PC-3 (cell line): Measurements from ENCODE around the gene TP53TG3B. TPM values are rescaled to one million over a fixed set of nuclear protein-coding genes. Genes with fewer than 3 reads are reported as not detected.
"Not testable (repeated sequence)": the region's sequence is repeated elsewhere in the genome, so short reads cannot be mapped to it uniquely, and the experiment has no call there.

Source experiments
- ATAC-seq: fragments of 200-7000 bp; cut with Tn5 transposase; 2 replicates; pipeline ENCODE4 v1.9.1; 2020; ENCODE audit warnings: mild to moderate bottlenecking, moderate library complexity
- Bru-seq: library from RNA; stranded (reverse); fragments of 400-500 nt; gene quantifications from one replicate; lab custom pipeline; 2021; lab: Mats Ljungman, UMichigan
- BruChase-seq, 2 experiments: library from RNA; stranded (reverse); fragments of 400-500 nt; gene quantifications; one replicate each; lab custom pipeline; 2021; lab: Mats Ljungman, UMichigan
- BruUV-seq: library from RNA; stranded (reverse); fragments of 400-500 nt; replicated peaks from 2 replicates; lab custom pipeline; 2021; lab: Mats Ljungman, UMichigan
- CTCF ChIA-PET: fragments of 300-600 bp; sonication (Branson Sonifier 250); formaldehyde crosslinking; loops from one replicate; lab custom pipeline; 2022; ENCODE audit warnings: antibody characterized with exemption; lab: Charles Lee
- POLR2A ChIA-PET: fragments of 300-600 bp; sonication (Branson Sonifier 250); formaldehyde crosslinking; loops from one replicate; lab custom pipeline; 2022; ENCODE audit warnings: antibody characterized with exemption; ENCODE audit not compliant: unreplicated experiment; lab: Charles Lee
- DNase-seq: peaks from one replicate; pipeline ENCODE4 v3.0.0-alpha.2; 2015
- H2AFZ ChIP-seq: fragments of 300-600 bp; sonication (generic); 2 replicates; pipeline ENCODE4 v1.6.0; 2016; ENCODE audit warnings: antibody characterized with exemption, low read length
- H3F3A ChIP-seq: fragments of 300-600 bp; sonication (generic); one replicate; pipeline ENCODE4 v1.6.0; 2017; ENCODE audit warnings: antibody characterized with exemption, low read length, control low read depth, mild to moderate bottlenecking; ENCODE audit not compliant: unreplicated experiment
- H3K27ac ChIP-seq: fragments of 300-600 bp; sonication (generic); 2 replicates; pipeline ENCODE4 v1.5.1; 2016; ENCODE audit warnings: mild to moderate bottlenecking, low read length
- H3K27me3 ChIP-seq: fragments of 300-600 bp; sonication (generic); 2 replicates; pipeline ENCODE4 v1.6.1; 2016; ENCODE audit warnings: low read length, mixed read lengths
- H3K36me3 ChIP-seq: fragments of 300-600 bp; sonication (generic); 2 replicates; pipeline ENCODE4 v1.6.1; 2016; ENCODE audit warnings: low read depth, mixed run types, low read length, mixed read lengths
- H3K4me1 ChIP-seq: fragments of 300-600 bp; sonication (generic); 2 replicates; pipeline ENCODE4 v1.5.1; 2016; ENCODE audit warnings: low read length; ENCODE audit not compliant: insufficient read depth
- H3K4me2 ChIP-seq: fragments of 300-600 bp; sonication (generic); 2 replicates; pipeline ENCODE4 v1.6.0; 2016; ENCODE audit warnings: low read length
- H3K4me3 ChIP-seq: fragments of 300-600 bp; sonication (generic); 2 replicates; pipeline ENCODE4 v1.5.1; 2016; ENCODE audit warnings: mild to moderate bottlenecking, low read length, mixed read lengths
- H3K79me2 ChIP-seq: fragments of 300-600 bp; sonication (generic); 2 replicates; pipeline ENCODE4 v1.6.1; 2017; ENCODE audit warnings: low read length, mixed read lengths
- H3K9ac ChIP-seq: fragments of 300-600 bp; sonication (generic); 2 replicates; pipeline ENCODE4 v1.6.0; 2016; ENCODE audit warnings: mild to moderate bottlenecking, low read length
- H3K9me2 ChIP-seq: fragments of 300-600 bp; sonication (generic); replicated peaks from 2 replicates; pipeline ENCODE4 v1.6.1; 2016; ENCODE audit warnings: mixed run types, low read length, mixed read lengths
- H3K9me3 ChIP-seq: fragments of 300-600 bp; sonication (generic); 2 replicates; pipeline ENCODE4 v1.6.1; 2016; ENCODE audit warnings: low read length, mixed read lengths
- H4K20me1 ChIP-seq: fragments of 300-600 bp; sonication (generic); 2 replicates; pipeline ENCODE4 v1.6.1; 2016; ENCODE audit warnings: low read length, mixed read lengths
- intact Hi-C: fragments of 100-400 bp; cut with micrococcal nuclease; formaldehyde crosslinking; loops from 2 replicates; pipeline ENCODE4 v1.9.0; 2023
- long read RNA-seq: library from polyadenylated mRNA; unstranded; transcript quantifications from one replicate; pipeline ENCODE4 v2.0.0, GENCODE V29; 2021; ENCODE audit not compliant: unreplicated experiment
- total RNA-seq: library from RNA; depleted of rRNA; stranded (reverse); fragments of >200 nt; gene quantifications from 2 replicates; pipeline ENCODE4 v1.2.3, GENCODE V29; 2014; rRNA removed

The TP53TG3B gene, protein sequence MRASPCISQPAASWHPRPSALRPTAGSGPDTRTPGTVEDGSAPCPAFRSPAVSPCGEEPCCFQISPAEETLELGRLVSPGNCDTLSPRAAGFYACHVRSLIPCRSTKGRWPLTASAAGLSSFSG
- total RNA-seq: not detected in 2 replicates
- Bru-seq, nascent RNA: not detected
- BruChase-seq, experiment 1, labeled RNA remaining after a 6-hour chase: not detected
- not detected for BruChase-seq, experiment 2, labeled RNA remaining after a 2-hour chase
- long read RNA-seq: 0 reads

DNA sequence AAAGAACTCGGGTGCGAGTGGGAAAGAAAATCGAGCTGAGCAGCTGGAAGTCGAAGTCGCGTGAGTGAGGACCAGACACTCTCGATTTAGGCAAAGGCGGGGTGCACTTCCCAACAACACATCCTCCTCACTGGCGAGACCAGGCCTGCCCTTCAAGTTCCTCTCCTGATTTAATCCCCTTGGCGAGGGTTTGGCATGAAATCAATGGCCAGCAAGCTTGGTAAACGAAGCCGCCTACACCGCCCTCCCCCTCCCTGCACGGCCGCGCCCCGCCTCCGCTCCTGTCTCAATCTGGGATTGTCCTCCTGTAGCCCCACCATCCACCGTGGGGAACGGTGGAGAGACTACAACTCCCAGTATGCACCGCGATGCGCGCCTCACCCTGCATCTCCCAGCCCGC, at the start of gene TP53TG3B:
Gene TP53TG3B (plus strand): TSS at position 301 of the 400 bp plus-strand sequence. CDS start 68 bp downstream, at position 369.
- ATAC-seq, DNase-seq, H3K9me2 ChIP-seq, BruUV-seq, H3K27me3 ChIP-seq, H3K27ac ChIP-seq, intact Hi-C loops, H4K20me1 ChIP-seq, H3K36me3 ChIP-seq, H3K9ac ChIP-seq, CTCF ChIA-PET, H2AFZ ChIP-seq, H3K4me2 ChIP-seq, H3K9me3 ChIP-seq, POLR2A ChIA-PET, H3K4me1 ChIP-seq, H3F3A ChIP-seq, H3K4me3 ChIP-seq, H3K79me2 ChIP-seq: not testable (repeated sequence)

DNA sequence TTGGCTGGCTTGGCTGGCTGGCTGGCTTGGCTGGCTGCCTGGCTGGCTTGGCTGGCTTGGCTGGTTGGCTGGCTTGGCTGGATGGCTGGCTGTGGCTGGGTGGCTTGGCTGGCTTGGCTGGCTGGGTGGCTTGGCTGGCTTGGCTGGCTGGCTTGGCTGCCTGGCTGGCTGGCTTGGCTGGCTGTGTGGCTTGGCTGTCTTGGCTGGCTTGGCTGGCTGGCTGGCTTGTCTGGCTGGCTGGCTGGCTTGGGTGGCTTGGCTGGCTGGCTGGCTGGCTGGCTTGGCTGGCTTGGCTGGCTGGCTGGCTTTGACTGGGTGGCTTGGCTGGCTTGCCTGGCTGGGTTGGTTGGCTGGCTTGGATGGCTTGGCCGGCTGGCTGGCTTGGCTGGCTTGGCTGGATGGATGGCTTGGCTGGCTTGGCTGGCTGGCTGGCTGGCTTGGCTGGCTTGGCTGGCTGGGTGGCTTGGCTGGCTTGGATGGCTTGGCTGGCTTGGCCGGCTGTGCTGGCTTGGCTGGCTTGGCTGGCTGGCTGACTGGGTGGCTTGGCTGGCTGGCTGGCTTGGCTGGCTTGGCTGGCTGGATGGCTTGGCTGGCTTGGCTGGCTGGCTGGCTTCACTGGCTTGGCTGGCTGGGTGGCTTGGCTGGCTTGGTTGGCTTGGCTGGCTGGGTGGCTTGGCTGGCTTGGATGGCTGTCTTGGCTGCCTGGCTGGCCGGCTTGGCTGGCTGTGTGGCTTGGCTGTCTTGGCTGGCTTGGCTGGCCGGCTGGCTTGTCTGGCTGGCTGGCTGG, 24.2 kb upstream of the TP53TG3B start:
- H3F3A ChIP-seq, H3K4me2 ChIP-seq, H3K79me2 ChIP-seq, H3K4me3 ChIP-seq, H3K4me1 ChIP-seq, H3K36me3 ChIP-seq, H4K20me1 ChIP-seq, H2AFZ ChIP-seq, H3K27ac ChIP-seq, POLR2A ChIA-PET, DNase-seq, H3K9ac ChIP-seq, H3K9me2 ChIP-seq, intact Hi-C loops, H3K27me3 ChIP-seq, ATAC-seq, BruUV-seq, H3K9me3 ChIP-seq, CTCF ChIA-PET: not testable (repeated sequence)

- not testable (repeated sequence) for H3K9ac ChIP-seq, H3K36me3 ChIP-seq, BruUV-seq
These were observed 22.8 kb upstream of the TP53TG3B start for GRCh38 chr16:33337627-33338542.

GRCh38 chr16:33338543-33338951, 22.1 kb upstream of the TP53TG3B start:
- DNase-seq, CTCF ChIA-PET, H3K4me2 ChIP-seq, BruUV-seq, POLR2A ChIA-PET, H3K9me2 ChIP-seq, H2AFZ ChIP-seq, H3K27ac ChIP-seq, H3K4me1 ChIP-seq, intact Hi-C loops, H3K27me3 ChIP-seq, H3K36me3 ChIP-seq, H3K9ac ChIP-seq, ATAC-seq, H3K9me3 ChIP-seq, H3K4me3 ChIP-seq, H4K20me1 ChIP-seq, H3K79me2 ChIP-seq, H3F3A ChIP-seq: not testable (repeated sequence)

More at GRCh38 chr16:33337627-33338542, 22.8 kb upstream of the TP53TG3B start:
- H3K27me3 ChIP-seq, H3K9me2 ChIP-seq, H3K4me2 ChIP-seq, ATAC-seq, POLR2A ChIA-PET, DNase-seq, H4K20me1 ChIP-seq, H3K4me1 ChIP-seq, H3K79me2 ChIP-seq, CTCF ChIA-PET, H3K4me3 ChIP-seq, H2AFZ ChIP-seq, intact Hi-C loops, H3F3A ChIP-seq, H3K9me3 ChIP-seq, H3K27ac ChIP-seq: not testable (repeated sequence)

GRCh38 chr16:33339093-33340061, 21.3 kb upstream of the TP53TG3B start:
- H3K4me3 ChIP-seq, ATAC-seq, intact Hi-C loops, H3K9me3 ChIP-seq, H3K9me2 ChIP-seq, DNase-seq, CTCF ChIA-PET, H3F3A ChIP-seq, H3K27me3 ChIP-seq, H3K27ac ChIP-seq, BruUV-seq, H2AFZ ChIP-seq, H3K36me3 ChIP-seq, POLR2A ChIA-PET, H4K20me1 ChIP-seq, H3K9ac ChIP-seq, H3K4me1 ChIP-seq, H3K4me2 ChIP-seq, H3K79me2 ChIP-seq: not testable (repeated sequence)
